ENCODE data around the gene POMP.
A peak's percentile ranks its signal among the peaks of the same experiment; 100 is the strongest.

Gene POMP

GRCh38 chr13:28613562-28613961 is 45.4 kb upstream of the POMP start:
- H3K4me3 Mint-ChIP-seq = no peak overlapping the region
- no peak for TF ChIP-seq CTCF (IDR thresholded peaks at IDR 0.05)
- no peak for DNase-seq
- H3K27ac Mint-ChIP-seq = no peak overlapping the region
- H3K27me3 Mint-ChIP-seq (ENCODE audit: low read depth, poor library complexity) = peaks cover 7% of the 10 kb centered on the region
- H3K4me1 Mint-ChIP-seq = peaks cover 20% of the 10 kb centered on the region
- H3K9me3 Mint-ChIP-seq = no peaks in the 10 kb centered on the region
- H3K36me3 Mint-ChIP-seq (ENCODE audit: low read depth) = no peaks in the 10 kb centered on the region

- Mint-ChIP-seq H3K4me1 (peaks cover 31% of the 10 kb centered on the region), H3K27ac (no peak overlapping the region), H3K9me3 (no peaks in the 10 kb centered on the region), H3K27me3 (ENCODE audit: low read depth, poor library complexity) (peaks cover 7% of the 10 kb centered on the region), H3K4me3 (no peak overlapping the region), H3K36me3 (ENCODE audit: low read depth) (no peaks in the 10 kb centered on the region)
- no peak for TF ChIP-seq CTCF (IDR thresholded peaks at IDR 0.05)
- DNase-seq = no peak
Measured at GRCh38 chr13:28615916-28616446, 42.9 kb upstream of the POMP start.

- Mint-ChIP-seq H3K27ac (peak overlapping the region; percentile 46), H3K9me3 (no peaks in the 10 kb centered on the region), H3K4me1 (peaks cover 21% of the 10 kb centered on the region), H3K27me3 (ENCODE audit: low read depth, poor library complexity) (peaks cover 4% of the 10 kb centered on the region), H3K4me3 (no peak overlapping the region), H3K36me3 (ENCODE audit: low read depth) (no peaks in the 10 kb centered on the region)
- no peak for TF ChIP-seq CTCF (IDR thresholded peaks at IDR 0.05)
- no peak for DNase-seq
Measured at GRCh38 chr13:28618230-28618994, 40.5 kb upstream of the POMP start.

- Mint-ChIP-seq H3K27me3 (ENCODE audit: low read depth, poor library complexity) (peaks cover 8% of the 10 kb centered on the region), H3K9me3 (no peaks in the 10 kb centered on the region), H3K36me3 (ENCODE audit: low read depth) (no peaks in the 10 kb centered on the region), H3K4me3 (no peak overlapping the region), H3K4me1 (peaks cover 23% of the 10 kb centered on the region), H3K27ac (peak overlapping the region; percentile 44)
- no peak for TF ChIP-seq CTCF (IDR thresholded peaks at IDR 0.05)
- no peak for DNase-seq
Measured at GRCh38 chr13:28620011-28620830, 38.7 kb upstream of the POMP start.

GRCh38 chr13:28621449-28621848 is 37.5 kb upstream of the POMP start:
- H3K36me3 Mint-ChIP-seq (ENCODE audit: low read depth) = no peaks in the 10 kb centered on the region
- H3K27me3 Mint-ChIP-seq (ENCODE audit: low read depth, poor library complexity) = peaks cover 8% of the 10 kb centered on the region
- H3K27ac Mint-ChIP-seq = no peak overlapping the region
- H3K4me3 Mint-ChIP-seq = no peak overlapping the region
- TF ChIP-seq CTCF (IDR thresholded peaks at IDR 0.05) = no peak
- H3K9me3 Mint-ChIP-seq = no peaks in the 10 kb centered on the region
- no peak for DNase-seq
- peaks cover 23% of the 10 kb centered on the region for H3K4me1 Mint-ChIP-seq

All from nephron progenitor cell (in vitro differentiated cells).